HG03175 (cell line): Measurements from ENCODE around the gene AKR1A1.
"Not testable (repeated sequence)": the region's sequence is repeated elsewhere in the genome, so short reads cannot be mapped to it uniquely, and the experiment has no call there.

Experiments used
- ATAC-seq: cut with Tn5 transposase; IDR thresholded peaks from one replicate; pipeline ENCODE4 v1.9.1; 2021; ENCODE audit warnings: mild to moderate bottlenecking, moderate library complexity; ENCODE audit not compliant: unreplicated experiment

AKR1A1 gene

GRCh38 chr1:45523516-45523915 lies 27.1 kb upstream of the AKR1A1 start:
- ATAC-seq, result not testable (repeated sequence)

DNA sequence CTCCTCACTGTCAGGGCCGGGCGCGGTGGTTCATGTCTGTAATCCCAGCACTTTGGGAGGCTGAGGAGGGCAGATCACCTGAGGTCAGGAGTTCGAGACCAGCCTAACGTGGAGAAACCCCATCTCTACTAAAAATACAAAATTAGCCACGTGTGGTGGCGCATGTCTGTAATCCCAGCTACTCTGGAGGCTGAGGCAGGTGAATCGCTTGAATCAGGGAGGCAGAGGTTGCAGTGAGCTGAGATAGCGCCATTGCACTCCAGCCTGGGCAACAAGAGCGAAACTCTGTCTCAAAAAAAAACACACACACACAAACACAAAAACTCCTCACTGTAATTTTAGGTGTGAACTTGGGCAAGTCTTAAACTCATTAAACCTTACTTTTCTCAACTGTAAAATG lies 26.7 kb upstream of the AKR1A1 start:
- ATAC-seq, result not testable (repeated sequence)

- no peak for ATAC-seq
Observed at GRCh38 chr1:45526135-45526644, 24.4 kb upstream of the AKR1A1 start.

- ATAC-seq, result no peak
Observed at GRCh38 chr1:45530632-45531135, 19.9 kb upstream of the AKR1A1 start.

GRCh38 chr1:45531873-45532272 lies 18.8 kb upstream of the AKR1A1 start:
- no peak for ATAC-seq

GRCh38 chr1:45535988-45536766 lies 14.4 kb upstream of the AKR1A1 start:
- no peak for ATAC-seq

DNA sequence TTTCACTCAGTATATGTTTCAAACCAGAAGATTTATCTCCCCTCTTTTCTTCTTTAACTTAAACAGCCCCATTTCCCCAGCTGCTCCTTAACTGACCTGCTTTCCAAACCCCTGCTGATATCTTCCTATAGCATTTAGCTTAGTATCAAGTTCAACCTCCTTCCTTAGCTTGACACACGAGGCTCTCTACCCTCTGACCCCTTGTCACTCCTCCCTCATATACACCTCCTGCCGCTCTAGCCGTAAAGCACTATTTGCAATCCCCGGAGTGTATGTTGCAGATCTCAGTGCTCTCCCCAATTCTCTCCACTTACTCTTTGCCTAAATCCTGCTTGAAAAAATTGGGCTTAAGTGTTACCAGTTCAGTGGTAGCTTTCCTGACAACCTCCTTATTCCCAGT lies 13.7 kb upstream of the AKR1A1 start:
- ATAC-seq, result no peak

GRCh38 chr1:45541193-45541592 lies 9.4 kb upstream of the AKR1A1 start:
- ATAC-seq, result no peak

GRCh38 chr1:45542591-45542990 lies 8.0 kb upstream of the AKR1A1 start:
- no peak for ATAC-seq

DNA sequence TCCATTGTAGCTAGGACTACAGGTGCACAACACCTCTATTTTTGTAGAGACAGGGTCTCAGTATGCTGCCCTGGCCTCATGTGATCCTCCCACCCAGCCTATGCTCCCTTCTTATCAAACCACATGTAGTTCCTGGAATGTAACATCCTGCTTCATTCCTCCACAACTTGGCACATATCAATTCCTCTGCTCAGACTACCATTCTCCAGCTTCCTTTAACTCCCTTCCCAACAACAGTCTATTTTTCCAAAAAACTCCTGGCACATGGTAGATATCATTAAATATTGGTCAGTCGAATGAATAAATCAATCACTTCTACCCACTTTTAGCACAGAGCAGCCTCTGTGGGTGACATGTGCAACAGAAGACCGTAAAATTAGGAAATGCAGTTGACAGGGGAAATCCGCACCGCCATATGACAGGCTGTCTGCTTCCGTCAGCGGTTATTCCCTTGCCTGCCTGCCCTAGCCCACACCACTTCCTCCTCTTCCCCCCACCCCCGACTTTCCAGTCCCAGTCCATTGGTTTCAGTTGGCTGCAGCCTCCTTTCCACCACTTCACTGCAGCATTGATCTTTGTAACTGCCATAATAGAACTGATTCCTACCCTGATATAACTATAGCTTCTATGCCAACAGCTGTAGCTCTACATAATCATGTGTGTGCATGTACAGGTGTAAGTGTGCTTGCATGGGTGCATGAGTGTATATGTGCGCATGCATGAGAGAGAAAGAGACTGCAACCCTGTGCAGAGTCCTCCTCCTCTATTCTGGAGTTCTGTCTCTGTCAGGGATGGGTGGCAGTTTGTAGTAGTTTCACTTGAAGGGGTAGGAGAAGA lies 6.8 kb upstream of the AKR1A1 start:
- peak; percentile 48 for ATAC-seq

DNA sequence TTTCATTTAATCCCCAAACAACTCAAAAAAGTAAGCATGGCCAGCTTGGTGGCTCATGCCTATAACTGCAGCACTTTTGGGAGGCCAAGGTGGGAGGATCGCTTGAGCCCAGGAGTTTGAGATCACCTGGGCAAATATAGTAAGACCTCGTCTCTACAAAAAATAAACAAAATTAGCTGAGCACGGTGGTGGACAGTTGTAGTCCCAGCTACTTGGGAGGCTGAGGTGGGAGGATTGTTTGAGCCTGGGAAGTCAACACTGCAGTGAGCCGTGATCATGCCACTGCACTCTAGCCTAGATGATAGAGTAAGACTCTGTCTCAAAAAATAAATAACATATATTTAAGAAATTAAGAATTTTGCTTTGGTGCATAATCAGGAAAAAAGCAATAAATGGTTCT lies 6.1 kb upstream of the AKR1A1 start:
- ATAC-seq, result no peak

- peak; percentile 56 for ATAC-seq
Observed at GRCh38 chr1:45545019-45545493, 5.6 kb upstream of the AKR1A1 start.

DNA sequence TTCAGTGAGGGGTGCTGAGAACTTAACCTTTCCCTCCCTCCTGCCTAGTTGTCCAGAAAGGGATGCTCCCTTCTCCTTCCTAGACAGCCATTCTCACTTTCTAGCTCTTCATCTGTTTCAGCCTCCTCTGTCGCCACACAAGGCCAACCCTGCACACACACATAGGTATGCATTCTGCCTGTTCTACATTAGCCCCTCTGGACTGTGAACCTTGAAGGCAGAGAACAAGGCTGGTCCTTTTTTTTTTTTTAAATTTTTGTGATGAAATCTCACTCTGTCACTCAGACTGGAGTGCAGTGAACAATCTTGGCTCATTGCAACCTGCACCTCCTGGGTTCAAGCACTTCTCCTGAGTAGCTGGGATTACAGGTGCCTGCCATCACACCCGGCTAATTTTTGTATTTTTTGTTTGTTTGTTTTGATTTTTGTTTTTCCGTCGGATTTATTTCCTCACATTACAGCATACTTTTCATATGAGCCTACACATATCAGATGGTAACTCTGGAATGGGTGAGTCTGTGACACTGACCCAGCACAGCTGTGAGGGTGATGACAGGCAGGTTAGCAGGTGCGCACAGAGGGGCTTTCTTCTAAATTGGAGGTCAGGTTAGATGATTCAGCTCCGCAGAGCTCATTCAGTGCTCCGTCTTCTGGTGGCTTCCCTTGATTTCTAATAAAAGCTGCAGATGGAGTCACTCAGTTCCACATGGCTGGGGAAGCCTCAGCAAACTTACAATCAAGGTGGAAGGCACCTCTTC lies 4.9 kb upstream of the AKR1A1 start:
- no peak for ATAC-seq

DNA sequence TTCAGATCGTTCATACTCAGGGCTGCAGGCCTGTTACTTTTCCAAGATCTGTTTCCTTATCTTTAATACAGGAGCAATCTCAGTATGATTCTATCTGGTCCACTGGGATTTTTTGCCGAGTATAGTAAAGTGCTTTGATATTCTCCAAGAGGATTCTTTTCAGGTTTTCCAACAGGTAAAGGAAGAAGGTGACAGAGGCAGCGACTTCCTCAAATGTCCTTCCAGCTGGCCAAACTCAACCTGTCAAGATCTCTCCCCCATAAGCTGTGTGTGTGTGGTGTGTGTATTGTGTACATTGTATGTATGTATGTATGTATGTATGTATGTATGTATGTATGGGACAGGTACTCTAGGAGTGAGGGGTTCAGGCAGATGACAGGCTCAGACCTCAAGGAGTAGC lies 1.1 kb downstream of the AKR1A1 start:
- no peak for ATAC-seq

- no peak for ATAC-seq
Observed at GRCh38 chr1:45552331-45552730, 1.7 kb downstream of the AKR1A1 start.

DNA sequence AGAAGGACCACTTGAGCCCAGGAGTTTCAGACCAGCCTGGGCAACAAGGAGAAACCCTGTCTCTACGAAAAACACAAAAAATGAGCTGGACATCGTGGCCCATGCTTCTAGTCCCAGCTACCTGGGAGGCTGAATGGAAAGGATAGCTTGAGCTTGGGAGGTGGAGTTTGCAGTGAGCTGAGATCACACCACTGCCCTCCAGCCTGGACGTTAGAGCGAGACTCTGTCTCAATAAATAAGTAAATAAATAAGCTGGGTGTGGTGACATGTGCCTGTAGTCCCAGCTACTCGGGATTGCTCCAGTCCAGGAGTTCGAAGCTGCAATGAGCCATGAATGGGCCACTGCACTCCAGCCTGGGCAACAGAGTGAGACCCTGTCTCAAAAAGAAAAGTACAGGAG lies 3.6 kb downstream of the AKR1A1 start:
- no peak for ATAC-seq

GRCh38 chr1:45557422-45557944 lies 6.9 kb downstream of the AKR1A1 start:
- no peak for ATAC-seq

DNA sequence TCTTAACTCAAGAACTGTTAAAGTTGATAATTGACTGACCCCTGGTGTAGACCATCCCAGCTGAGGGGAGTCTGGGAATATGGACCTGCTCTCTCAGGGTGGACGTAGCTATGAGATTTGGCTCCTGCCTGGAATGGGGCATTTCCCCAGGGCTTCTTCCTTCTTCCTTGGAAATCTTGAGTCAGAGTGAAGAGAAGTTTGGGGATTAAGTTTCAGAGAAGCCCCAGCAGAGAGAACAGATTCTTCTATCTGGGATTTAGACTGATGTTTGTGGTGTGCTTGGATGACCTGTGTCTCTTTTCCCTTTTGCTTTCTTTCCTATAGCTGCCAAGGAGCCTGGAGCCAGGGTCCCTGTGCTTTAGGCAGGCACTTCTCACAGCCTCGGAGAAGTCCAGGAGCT lies 13.2 kb downstream of the AKR1A1 start:
- no peak for ATAC-seq

GRCh38 chr1:45566722-45567121 lies 16.1 kb downstream of the AKR1A1 start:
- no peak for ATAC-seq

DNA sequence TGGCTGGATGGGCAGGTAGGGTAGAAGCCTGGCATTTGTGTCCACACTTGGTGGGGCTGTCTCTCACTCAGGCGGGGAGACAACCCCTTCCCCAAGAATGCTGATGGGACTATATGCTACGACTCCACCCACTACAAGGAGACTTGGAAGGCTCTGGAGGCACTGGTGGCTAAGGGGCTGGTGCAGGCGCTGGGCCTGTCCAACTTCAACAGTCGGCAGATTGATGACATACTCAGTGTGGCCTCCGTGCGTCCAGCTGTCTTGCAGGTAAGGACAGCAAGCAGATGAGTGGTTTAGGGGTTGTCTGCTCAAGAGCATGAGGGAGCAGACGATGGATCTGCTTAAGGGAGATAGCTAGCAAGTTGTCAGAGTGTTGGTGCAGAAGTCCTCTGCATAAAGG lies 17.3 kb downstream of the AKR1A1 start:
- no peak for ATAC-seq

- no peak for ATAC-seq
Observed at GRCh38 chr1:45568421-45568820, 17.8 kb downstream of the AKR1A1 start.
